GM18505 (cell line): ENCODE data around the gene CMC2.

Experiments used
- ATAC-seq: cut with Tn5 transposase; IDR thresholded peaks from one replicate; pipeline ENCODE4 v1.9.1; 2021; ENCODE audit not compliant: unreplicated experiment
- POLR2A ChIP-seq: IDR thresholded peaks from 4 replicates; pipeline ENCODE4 v1.6.1; 2011; ENCODE audit warnings: borderline replicate concordance; ENCODE audit not compliant: insufficient read depth, insufficient read length; ENCODE audit errors: extremely low read depth

Gene CMC2

DNA sequence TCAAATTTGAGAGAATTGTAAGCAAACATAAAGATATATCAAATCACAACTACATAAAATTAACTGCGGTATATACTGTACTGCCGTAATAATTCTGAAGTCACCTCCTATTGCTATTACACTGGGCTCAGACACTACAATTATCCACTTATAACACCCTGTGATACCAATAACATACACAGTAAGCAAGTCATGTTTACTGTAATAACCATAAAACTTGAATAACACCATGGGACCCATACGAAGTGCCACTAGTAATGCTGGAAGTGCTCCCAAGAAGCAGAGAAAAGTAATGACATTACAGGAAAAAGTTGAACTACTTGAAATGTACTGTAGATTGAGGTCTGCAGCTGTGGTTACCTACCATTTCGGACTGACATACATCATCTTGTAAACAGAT lies 24.0 kb downstream of the CMC2 start:
- ATAC-seq, result no peak
- no peak for TF ChIP-seq POLR2A

DNA sequence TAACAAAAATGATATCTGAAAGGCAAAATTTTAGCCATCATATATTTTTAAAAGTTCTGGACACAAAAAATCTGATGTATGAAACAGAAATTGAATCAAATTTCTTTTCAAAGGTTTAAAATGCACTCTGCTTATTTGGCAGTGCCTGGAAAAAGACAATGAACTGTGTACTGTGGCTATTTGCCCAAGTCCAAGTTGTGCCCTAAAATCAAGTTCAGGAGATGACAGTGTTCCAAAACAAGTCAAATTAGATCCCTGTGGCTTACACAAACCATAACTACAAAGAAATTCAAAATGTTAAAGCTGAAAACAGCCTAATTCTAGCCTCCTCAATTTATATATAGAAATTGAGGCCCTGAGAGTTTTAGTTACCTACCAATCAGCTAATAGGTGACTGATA lies 25.6 kb downstream of the CMC2 start:
- no peak for TF ChIP-seq POLR2A
- ATAC-seq, result no peak

- no peak for ATAC-seq
- no peak for TF ChIP-seq POLR2A
Measured at GRCh38 chr16:80976946-80977345, 29.7 kb downstream of the CMC2 start.

DNA sequence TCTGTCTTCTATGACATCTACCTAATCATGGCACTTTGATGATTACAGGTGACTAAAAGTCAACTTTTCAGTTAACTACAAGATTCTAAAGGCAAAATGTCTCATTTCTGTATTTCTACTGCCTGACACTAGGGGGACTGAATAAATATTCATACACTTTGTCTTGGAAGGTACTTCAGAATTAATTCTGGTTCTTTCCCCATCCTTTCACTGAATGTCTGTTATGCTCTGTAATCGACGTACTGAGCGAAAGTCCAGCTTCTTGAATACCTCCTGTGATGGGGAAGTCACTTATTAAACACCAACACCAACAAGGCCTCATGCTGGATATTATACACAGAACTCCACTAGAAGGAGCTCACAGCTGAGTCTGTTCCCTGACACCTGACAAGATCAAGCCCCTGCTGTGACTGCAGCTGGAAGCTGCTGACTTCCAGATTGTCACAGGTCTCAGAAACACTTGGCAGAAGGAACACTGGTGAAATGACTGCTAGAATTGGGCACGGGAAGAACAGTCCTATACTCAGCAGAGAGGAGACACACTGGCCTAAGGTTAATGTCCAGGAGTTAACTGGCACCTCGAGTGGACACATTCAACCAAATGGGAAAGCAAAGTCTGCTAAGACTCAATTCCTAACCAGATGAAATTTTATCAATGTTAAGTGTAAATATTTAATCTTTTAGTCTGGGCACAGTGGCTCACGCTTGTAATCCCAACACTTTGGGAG lies 31.9 kb downstream of the CMC2 start:
- ATAC-seq, result no peak
- TF ChIP-seq POLR2A, result no peak

DNA sequence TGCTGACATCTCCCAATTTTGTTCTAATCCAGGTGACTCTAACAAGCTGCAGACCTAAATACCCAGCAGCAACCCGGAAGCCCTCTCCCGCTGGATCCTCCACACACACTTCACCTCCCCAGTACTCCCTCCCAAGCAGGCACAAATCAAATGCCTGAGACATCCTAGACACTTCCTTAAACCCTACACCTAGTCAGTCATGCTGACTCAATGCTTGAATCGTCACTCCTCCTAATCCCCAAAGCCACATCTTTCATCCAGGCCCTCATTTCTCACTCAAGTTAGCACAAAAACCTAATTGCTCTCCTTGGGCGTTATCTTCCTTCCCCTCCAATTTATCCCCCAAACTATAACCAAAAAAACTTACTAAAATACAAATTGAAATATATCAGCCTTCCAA lies 32.7 kb downstream of the CMC2 start:
- no peak for ATAC-seq
- no peak for TF ChIP-seq POLR2A

DNA sequence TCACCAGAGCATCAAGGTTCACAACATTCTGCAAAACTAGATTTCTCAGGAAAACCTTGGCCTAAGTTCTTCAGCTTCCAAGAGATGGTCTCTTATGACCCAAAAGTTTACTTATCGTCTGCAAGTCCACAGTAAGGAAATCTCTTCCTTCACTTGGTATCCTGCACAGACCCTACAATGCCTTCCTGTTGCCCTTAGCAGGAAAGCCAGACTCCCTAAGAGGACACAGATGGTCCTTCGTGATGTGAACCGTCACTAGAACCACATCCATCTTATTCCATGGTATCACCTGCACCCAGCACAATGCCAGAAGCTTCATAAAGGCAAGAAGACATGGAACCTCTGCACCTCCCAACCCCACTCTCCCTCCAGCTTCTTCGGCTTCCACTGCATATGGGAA lies 34.1 kb downstream of the CMC2 start:
- no peak for ATAC-seq
- no peak for TF ChIP-seq POLR2A

GRCh38 chr16:80971819-80972218 lies 34.9 kb downstream of the CMC2 start:
- ATAC-seq, result no peak
- TF ChIP-seq POLR2A, result no peak

DNA sequence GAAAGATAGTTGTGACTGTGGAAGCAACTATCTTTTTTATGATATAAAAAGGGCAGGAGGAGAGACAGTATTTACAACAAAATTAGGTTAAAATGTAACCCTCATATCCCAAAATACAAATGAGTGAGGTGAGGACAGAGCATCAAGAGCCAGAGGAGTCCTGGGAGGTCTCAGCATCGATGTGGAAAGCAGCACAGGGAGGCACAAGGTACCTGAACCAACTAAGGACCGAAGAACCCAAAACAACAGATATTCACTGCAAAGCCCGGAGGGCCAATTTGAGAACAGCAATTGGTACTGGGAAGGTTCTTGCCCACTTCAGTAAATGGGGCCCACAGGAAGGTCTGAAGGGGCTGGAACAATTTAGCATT lies 37.6 kb downstream of the CMC2 start:
- ATAC-seq, result no peak
- no peak for TF ChIP-seq POLR2A

GRCh38 chr16:80968386-80969113 lies 38.1 kb downstream of the CMC2 start:
- TF ChIP-seq POLR2A, result no peak
- no peak for ATAC-seq

GRCh38 chr16:80966617-80967016 lies 40.1 kb downstream of the CMC2 start:
- no peak for TF ChIP-seq POLR2A
- no peak for ATAC-seq

GRCh38 chr16:80964351-80964750 lies 42.3 kb downstream of the CMC2 start:
- TF ChIP-seq POLR2A, result no peak
- no peak for ATAC-seq

DNA sequence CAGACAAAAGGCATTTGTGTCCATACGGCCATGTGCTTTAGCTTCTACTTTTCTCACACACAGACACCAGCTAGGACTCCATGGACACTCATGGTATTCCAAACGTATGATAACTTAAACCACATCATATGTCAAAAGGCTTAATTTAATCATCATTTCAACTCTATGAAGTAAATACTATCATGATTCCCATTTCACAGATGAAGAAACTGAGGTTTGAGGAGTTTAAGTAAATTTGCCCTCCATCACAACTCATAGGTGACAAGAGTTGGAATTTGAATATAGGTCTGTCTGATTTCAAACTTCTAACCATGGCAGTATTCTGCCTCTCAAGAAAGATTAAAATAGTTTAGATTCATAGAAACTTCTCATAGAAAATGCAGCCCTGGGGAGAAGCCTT lies 43.8 kb downstream of the CMC2 start:
- no peak for TF ChIP-seq POLR2A
- ATAC-seq, result no peak

DNA sequence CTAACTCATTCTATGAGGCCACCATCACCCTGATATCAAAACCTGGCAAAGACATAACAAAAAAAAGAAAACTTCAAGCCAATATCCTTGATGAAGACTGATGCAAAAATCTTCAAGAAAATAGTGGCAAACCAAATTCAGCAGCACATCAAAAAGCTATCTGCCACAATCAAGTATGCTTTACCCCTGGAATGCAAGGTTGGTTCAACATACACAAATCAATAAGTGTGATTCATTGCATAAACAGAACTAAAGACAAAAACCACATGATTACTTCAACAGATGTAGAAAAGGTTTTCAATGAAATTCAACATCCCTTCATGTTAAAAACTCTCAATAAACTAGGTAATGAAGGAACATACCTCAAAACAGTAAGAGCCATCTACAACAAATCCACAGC lies 48.4 kb downstream of the CMC2 start:
- no peak for TF ChIP-seq POLR2A
- no peak for ATAC-seq

DNA sequence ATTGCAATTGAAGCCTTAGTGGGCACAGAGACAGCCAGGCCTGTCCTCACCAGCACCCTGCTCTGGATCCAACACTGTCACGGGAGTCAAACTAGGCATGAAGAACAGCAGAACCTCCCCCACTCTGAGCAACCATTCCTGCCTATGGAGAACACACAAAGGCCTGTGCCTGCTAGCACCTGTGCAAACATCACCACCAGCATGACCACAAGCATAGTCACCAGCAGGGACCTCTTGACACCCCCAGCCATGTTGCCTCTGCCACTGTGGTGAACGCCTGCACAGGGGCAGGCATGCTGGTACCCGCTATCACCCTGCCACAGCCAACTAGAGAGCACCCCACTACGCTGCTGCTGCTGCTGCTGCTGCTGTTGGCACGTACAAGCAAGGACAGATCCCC lies 51.7 kb downstream of the CMC2 start:
- TF ChIP-seq POLR2A, result no peak

DNA sequence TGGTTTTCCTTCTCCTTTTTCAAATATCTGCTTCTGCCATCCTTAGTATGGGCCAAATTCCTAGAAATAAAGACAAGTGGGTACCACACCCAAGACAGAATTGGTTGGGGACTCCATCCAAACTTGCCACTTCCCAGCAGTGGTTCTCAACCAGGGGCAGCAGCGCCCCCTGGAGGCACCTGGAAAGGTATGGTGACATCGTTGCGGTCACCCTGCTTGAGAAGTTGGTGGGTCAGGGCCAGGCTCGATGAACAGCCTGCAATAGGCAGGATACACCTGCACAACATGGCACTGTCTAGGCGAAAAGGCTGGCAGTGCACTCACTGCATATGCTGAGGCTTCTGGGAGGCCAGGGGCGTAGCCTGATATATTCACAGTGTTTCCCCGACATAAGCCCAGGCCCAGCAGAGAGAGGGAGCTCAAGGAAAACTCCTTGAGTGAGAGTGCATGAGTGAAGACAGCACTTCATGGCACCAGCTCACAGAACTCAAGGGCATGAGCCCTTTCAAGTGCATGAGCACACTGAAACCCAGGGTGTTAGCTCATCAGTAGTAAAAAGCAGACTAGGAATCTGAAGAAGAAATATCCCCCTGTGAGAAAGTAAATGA lies 57.7 kb downstream of the CMC2 start:
- no peak for TF ChIP-seq POLR2A
- no peak for ATAC-seq

More for the DNA sequence above, 51.7 kb downstream of the CMC2 start:
- no peak for ATAC-seq
